ENCODE results near the gene CCNY.

DNA sequence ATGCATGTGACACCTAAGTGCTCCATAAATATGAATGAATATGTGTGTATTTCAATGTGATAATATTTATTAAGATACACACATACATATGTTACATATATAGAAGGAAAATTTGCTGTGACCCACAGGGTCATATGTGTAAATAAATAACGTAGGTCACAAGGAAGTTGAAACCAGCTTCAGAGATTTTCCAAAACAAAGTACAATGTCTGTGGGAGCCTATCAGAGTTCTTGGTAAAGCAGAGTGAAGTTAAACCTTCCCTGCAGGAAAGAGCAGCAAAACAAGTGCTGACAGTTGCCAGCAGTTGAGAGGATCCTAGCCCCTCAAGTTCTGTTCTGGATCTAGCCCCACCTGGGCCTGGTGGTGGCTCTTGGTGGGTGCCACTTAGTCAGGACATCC lies 91.2 kb downstream of the CCNY start:
- no peak for TF ChIP-seq CTCF (IDR thresholded peaks at IDR 0.05)
- TF ChIP-seq, protein P1, sequence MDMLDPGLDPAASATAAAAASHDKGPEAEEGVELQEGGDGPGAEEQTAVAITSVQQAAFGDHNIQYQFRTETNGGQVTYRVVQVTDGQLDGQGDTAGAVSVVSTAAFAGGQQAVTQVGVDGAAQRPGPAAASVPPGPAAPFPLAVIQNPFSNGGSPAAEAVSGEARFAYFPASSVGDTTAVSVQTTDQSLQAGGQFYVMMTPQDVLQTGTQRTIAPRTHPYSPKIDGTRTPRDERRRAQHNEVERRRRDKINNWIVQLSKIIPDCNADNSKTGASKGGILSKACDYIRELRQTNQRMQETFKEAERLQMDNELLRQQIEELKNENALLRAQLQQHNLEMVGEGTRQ (CRISPR knock-in tag; IDR thresholded peaks at IDR 0.05), result no peak

Data from WTC11 (cell line).